ENCODE data around the gene CCDC86. TPM values are rescaled to one million over a fixed set of nuclear protein-coding genes. Genes with fewer than 3 reads are reported as not detected.

Gene CCDC86
- total RNA-seq, 1 donor from 2014 or later = 13.0 TPM

GRCh38 chr11:60868682-60869450 lies 27.0 kb downstream of the CCDC86 start:
- no peak for DNase-seq (ENCODE audit: low spot score)

GRCh38 chr11:60869451-60869825 lies 27.5 kb downstream of the CCDC86 start:
- no peak for DNase-seq (ENCODE audit: low spot score)

GRCh38 chr11:60870276-60870675 lies 28.4 kb downstream of the CCDC86 start:
- DNase-seq (ENCODE audit: low spot score) = no peak

GRCh38 chr11:60870733-60871377 lies 28.9 kb downstream of the CCDC86 start:
- DNase-seq (ENCODE audit: low spot score) = no peak

GRCh38 chr11:60871378-60872061 lies 29.6 kb downstream of the CCDC86 start:
- DNase-seq (ENCODE audit: low spot score) = no peak

GRCh38 chr11:60872124-60872960 lies 30.4 kb downstream of the CCDC86 start:
- DNase-seq (ENCODE audit: low spot score) = no peak

DNA sequence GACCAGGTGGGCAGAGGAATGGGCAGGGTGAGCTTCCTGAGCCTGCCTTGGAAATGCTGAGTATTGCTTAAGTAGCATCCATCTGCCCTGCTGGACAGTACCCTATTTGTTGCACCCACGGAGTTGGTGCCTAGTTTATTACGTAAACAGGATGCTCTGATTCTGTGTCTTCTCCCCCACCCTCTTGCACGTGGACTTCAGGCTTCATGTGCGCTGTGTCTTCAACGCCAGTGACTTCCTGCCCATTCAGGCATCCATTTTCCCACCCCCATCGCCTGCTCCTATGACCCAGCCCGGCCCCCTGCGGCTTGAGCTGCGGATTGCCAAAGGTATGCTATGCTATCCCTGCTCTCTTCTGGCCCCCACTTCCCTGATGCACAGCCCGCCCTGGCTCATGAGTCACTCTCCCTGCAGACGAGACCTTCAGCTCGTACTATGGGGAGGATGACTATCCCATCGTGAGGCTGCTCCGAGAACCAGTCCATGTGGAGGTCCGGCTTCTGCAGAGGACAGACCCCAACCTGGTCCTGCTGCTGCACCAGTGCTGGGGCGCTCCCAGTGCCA lies 31.1 kb downstream of the CCDC86 start:
- no peak for DNase-seq (ENCODE audit: low spot score)

DNA sequence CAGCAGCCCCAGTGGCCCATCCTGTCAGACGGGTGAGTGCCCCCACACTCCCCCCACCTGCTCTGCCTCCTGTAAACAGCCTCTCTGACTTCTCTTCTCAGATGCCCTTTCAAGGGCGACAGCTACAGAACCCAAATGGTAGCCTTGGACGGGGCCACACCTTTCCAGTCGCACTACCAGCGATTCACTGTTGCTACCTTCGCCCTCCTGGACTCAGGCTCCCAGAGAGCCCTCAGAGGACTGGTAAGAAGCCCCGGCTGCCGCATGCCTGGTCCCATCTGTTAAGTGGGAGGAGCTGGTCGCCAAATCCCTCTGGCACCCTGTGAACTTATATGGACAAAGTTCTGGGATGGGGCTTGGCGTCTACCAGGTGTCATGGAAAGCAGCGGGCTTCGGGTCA lies 31.6 kb downstream of the CCDC86 start:
- no peak for DNase-seq (ENCODE audit: low spot score)

DNA sequence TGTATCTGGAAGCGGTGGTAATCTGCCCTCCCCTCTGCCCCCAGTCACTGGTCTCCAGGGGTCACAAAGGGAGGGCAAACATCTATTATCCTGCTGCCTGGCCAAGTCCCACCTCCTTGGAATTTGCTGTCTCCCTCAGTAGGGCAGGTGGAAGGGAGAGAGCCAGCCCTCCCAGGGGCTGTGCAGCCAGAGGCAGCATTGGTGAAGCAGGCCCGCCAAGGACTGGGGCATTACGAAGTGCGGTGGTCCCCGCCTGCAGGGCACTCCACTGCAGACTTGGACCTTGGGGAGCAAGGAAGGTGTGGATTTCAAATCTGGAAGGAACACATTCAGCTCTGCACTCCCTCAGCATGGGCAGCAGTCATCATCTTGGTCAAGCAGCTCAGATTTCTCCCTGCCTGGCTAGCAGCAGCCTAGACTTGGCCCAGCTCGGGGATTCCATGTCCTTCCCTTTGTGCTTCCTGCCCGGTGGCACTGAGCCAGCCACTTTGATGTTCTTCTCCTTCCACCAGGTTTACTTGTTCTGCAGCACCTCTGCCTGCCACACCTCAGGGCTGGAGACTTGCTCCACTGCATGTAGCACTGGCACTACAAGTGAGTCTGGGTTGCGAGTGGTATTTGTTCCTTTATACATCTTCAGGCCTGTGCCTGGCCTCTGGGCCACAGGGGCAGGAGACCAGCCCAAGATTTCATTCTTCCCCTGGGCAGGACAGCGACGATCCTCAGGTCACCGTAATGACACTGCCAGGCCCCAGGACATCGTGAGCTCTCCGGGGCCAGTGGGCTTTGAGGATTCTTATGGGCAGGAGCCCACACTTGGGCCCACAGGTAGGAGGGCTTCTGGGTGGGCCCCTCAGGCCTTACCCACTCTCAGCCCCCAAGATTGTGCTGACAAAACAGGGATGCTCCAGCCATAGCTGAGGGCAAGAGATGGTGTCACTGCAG lies 32.8 kb downstream of the CCDC86 start:
- no peak for DNase-seq (ENCODE audit: low spot score)

- no peak for DNase-seq (ENCODE audit: low spot score)
Observed at GRCh38 chr11:60875366-60876167, 33.7 kb downstream of the CCDC86 start.

DNA sequence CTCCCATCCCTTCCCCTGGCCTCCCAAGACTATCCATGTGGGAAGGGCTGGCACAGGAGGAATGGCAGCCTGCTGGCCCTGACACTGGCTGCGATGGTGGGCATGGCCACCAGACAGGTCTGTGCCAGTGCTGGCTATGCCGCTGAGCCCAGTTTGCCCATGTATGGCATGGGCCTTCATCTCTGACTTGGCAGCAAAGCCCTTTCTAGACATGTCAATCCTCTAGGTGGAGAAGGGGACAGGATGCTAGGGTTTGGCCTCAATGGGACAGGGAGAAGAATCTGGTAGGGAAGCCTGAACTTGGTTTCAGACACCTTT lies 34.2 kb downstream of the CCDC86 start:
- no peak for DNase-seq (ENCODE audit: low spot score)

DNA sequence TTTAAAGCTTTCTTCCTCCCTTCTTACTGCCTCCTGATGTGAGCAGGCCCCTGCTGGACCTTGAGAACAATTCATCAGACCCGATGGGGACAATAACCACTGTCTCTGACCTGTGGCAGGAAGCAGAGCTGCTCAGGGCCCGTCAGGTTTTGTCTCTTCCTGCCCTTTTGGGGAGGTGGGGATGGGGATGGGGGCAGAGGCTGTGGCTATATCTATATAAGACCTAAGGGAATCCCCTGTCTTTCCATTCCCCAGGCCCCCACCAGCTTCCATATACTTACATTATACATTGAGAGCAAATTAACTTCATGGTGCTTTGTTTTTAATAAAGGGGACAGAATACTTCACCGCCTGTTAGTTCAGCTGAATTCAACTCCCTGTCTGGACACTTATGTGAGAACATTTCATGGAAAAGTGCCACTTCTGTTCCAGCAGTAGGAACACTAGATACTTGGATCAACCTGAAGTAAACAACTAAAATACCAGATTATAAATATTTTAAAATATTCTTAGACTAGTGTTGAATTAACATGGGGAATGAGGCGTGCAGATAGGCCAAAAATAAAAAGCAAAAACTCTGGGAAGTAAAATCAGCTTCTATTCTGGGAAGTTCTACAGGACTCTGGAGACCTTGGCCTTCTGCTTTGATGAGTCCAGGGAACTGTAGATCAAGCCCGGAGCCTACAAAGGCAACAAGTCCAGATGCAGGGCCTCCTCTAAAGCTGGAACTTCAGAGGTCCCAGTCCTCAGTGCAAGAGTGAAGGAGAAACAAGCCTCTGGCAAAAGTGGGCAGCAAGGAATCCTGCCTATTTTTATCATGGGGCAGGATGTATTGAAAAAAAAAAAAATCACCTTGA lies 36.6 kb downstream of the CCDC86 start:
- DNase-seq (ENCODE audit: low spot score) = no peak

DNA sequence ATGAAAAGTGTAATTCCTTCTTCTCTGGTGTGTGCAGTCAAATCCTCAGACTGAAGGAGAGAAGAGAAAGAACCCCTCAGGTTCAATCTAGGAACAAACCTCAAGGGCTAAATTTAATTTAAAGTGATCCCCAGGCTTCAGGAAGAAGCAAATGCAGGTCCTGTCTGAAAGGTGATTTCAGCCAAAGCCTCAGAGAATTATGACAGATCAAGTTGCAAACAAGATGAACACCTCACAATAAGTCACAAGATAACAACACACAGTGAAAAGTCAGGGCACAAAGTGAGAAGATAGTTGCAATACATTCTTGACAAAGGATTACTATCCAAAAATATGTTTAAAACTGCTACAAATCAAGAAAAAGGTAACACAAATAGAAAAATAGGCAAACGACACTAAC lies 37.2 kb downstream of the CCDC86 start:
- DNase-seq (ENCODE audit: low spot score) = no peak

DNA sequence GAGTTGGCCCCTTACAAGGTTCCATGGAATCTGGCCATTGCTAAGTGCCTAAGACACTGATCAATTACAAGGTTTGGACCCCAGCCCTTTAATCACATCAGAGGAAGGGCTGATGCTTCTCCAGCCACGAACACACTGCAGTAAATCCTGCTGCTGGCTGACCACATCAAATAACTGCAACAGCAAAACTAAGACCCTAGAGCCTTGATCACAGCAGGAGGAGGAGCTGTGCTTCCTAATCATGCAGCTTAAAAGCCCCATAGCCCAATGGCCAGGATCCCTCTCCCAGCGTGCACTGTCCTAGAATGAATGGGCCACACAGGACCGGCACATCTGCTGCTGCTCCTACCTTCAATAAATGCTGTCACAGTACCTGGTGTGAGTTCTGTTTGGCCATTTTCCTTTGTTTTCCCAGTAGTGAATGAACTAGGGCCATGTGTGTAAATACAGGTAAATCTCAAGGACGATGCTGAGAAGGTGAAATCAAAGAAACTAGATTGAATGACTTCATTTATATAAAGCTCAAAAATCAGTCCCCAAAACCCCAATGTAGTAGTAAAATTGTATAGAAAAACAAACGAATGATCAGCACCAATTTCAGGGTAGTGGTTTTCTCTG lies 38.2 kb downstream of the CCDC86 start:
- no peak for DNase-seq (ENCODE audit: low spot score)

- DNase-seq (ENCODE audit: low spot score) = no peak
Observed at GRCh38 chr11:60880643-60881282, 38.9 kb downstream of the CCDC86 start.

DNA sequence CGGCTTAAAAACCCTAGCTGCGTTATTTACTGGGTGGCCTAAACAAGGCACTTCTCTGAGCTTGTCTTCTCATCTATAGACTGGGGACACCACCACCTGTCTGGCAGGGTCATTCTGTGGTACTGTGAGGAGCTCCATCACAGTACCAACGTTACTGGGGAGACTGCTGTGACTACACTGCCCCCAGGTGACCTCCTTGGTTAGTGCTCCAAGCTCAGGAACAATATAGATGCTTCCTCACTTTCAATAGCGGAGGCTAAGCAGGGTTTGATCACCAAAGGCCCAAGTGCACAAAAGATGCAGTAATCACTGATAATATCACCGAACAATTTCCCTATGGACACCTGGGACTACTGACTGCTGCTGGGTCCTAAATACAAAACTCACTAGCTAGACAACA lies 45.6 kb downstream of the CCDC86 start:
- DNase-seq (ENCODE audit: low spot score) = peak; percentile 32

DNA sequence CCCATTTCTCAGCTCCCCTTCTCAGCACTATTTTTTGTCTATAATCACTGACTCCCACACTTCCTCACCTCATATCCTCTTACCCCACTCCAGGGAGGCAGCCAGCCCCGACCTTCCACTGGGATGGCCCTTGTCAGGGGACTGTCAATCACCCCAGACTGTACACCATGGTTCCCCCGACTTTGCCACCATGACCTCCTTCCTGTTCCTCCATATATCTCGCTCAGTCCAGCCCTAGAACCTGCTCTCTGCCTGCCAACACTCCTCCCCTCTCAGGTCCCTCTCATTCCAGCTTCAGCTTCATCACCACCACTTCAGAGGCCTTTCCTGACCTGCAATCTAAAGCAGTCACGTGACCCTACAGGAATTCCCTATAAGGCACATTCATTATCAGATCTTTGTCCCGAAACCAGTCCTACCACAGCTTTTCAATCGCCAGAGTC lies 48.0 kb downstream of the CCDC86 start:
- no peak for DNase-seq (ENCODE audit: low spot score)

- no peak for DNase-seq (ENCODE audit: low spot score)
Observed at GRCh38 chr11:60890696-60891095, 48.8 kb downstream of the CCDC86 start.

All from mucosa of gallbladder (tissue), 1 donor.